ENCODE data around the gene STXBP6. TPM values are rescaled to one million over a fixed set of nuclear protein-coding genes. Genes with fewer than 3 reads are reported as not detected.
A peak's percentile ranks its signal among the peaks of the same experiment; 100 is the strongest.

Gene STXBP6
- total and polyA plus RNA-seq, 2 of the 13 experiments (the other 11 are each of a cell fraction or from before 2014, with no cell fraction given): 35.3 to 42.8 TPM

GRCh38 chr14:25074099-25074685 is 24.2 kb upstream of the STXBP6 start:
- WGBS (ENCODE audit: low lambda C conversion rate): 6% methylated on average over 4 of the region's 4 CpGs
- H3K9me3 ChIP-seq (ENCODE audit: low read length): no peaks in the 10 kb centered on the region
- ChIA-PET POLR2A (no interaction called here), CTCF (ENCODE audit: low intra/inter-chr PET ratio, low total read pairs) (no interaction called here)
- BruUV-seq (replicated peaks): no TSS peak
- FAIRE-seq: no peak
- no peaks in the 10 kb centered on the region for H4K20me1 ChIP-seq (ENCODE audit: insufficient read depth, low read length)
- H2AFZ ChIP-seq (ENCODE audit: low read length): no peak overlapping the region
- H3K4me1 ChIP-seq (ENCODE audit: insufficient read depth, low read length): no peaks in the 10 kb centered on the region
- intact Hi-C loops (cut with micrococcal nuclease; ENCODE audit: unreplicated experiment): no loop called here
- no peak for DNase-seq (ENCODE audit: low spot score)
- no peak for TF ChIP-seq ZBTB20 (CRISPR knock-in tag; IDR thresholded peaks at IDR 0.05; ENCODE audit: borderline replicate concordance, low read depth)
- TF ChIP-seq FOXP4 (CRISPR knock-in tag; IDR thresholded peaks at IDR 0.05): no peak
- no peak for TF ChIP-seq MTA3 (CRISPR knock-in tag; IDR thresholded peaks at IDR 0.05)
- no peak for TF ChIP-seq PRPF4 (IDR thresholded peaks at IDR 0.05; ENCODE audit: low read depth, low read length, poor library complexity, severe bottlenecking)
- TF ChIP-seq STAG1 (CRISPR knock-in tag; IDR thresholded peaks at IDR 0.05): peak; percentile 56
- TF ChIP-seq, protein P1, sequence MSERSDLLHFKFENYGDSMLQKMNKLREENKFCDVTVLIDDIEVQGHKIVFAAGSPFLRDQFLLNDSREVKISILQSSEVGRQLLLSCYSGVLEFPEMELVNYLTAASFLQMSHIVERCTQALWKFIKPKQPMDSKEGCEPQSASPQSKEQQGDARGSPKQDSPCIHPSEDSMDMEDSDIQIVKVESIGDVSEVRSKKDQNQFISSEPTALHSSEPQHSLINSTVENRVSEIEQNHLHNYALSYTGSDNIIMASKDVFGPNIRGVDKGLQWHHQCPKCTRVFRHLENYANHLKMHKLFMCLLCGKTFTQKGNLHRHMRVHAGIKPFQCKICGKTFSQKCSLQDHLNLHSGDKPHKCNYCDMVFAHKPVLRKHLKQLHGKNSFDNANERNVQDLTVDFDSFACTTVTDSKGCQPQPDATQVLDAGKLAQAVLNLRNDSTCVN (CRISPR knock-in tag; IDR thresholded peaks at IDR 0.05; ENCODE audit: borderline replicate concordance): no peak
- TF ChIP-seq CTCF (CRISPR knock-in tag; IDR thresholded peaks at IDR 0.05): peak; percentile 34
- TF ChIP-seq ZBTB46 (CRISPR knock-in tag; IDR thresholded peaks at IDR 0.05; ENCODE audit: borderline replicate concordance): no peak
- TF ChIP-seq ZNF709 (CRISPR knock-in tag; IDR thresholded peaks at IDR 0.05): no peak
- no peak overlapping the region for H3K4me3 ChIP-seq (replicated peaks in 1 of 3; ENCODE audit: insufficient read depth in 1 of 3, low read depth in 2 of 3, low read length in 3 of 3)
- H3K4me2 ChIP-seq (ENCODE audit: low read depth, low read length): no peak overlapping the region
- H3K79me2 ChIP-seq (ENCODE audit: insufficient read depth, low read length): no peaks in the 10 kb centered on the region
- no peak overlapping the region for H3K27ac ChIP-seq (ENCODE audit: extremely low read length, insufficient read depth, low read length)
- peaks cover 0 to 3% of the 10 kb centered on the region in 2 experiments; a peak in 2 of 5 replicates for H3K27me3 ChIP-seq (ENCODE audit: control insufficient read depth in 1 of 2, insufficient read depth in 2 of 2, low read length in 2 of 2)
- in situ Hi-C loops (cut with HindIII; ENCODE audit: extremely low pct_ligation_motif_present, low pct_unique_long_range_greater_than_20kb): no loop called here
- no peak overlapping the region for H3K9ac ChIP-seq (ENCODE audit: insufficient read depth, low read depth, low read length)
- ATAC-seq: peak; percentile 63
- H3K36me3 ChIP-seq (replicated peaks in 1 of 2; ENCODE audit: control insufficient read depth in 1 of 2, insufficient read depth in 2 of 2, low read length in 2 of 2): no peaks in the 10 kb centered on the region

Measured in HepG2 (cell line).